HG03139 (cell line): ENCODE data around the gene TPP1.
A peak's percentile ranks its signal among the peaks of the same experiment; 100 is the strongest.

ENCODE experiments used
- ATAC-seq: cut with Tn5 transposase; IDR thresholded peaks from one replicate; pipeline ENCODE4 v1.9.1; 2021; ENCODE audit not compliant: unreplicated experiment

TPP1 gene

GRCh38 chr11:6629573-6629891 is 10.3 kb upstream of the TPP1 start:
- no peak for ATAC-seq

GRCh38 chr11:6628526-6628925 is 9.3 kb upstream of the TPP1 start:
- ATAC-seq, result no peak

- ATAC-seq, result peak; percentile 61
Observed at GRCh38 chr11:6627762-6628241, 8.6 kb upstream of the TPP1 start.

GRCh38 chr11:6626971-6627761 is 7.9 kb upstream of the TPP1 start:
- no peak for ATAC-seq

- no peak for ATAC-seq
Observed at GRCh38 chr11:6625832-6626420, 6.7 kb upstream of the TPP1 start.

- ATAC-seq, result no peak
Observed at GRCh38 chr11:6625156-6625831, 6.1 kb upstream of the TPP1 start.

- no peak for ATAC-seq
Observed at GRCh38 chr11:6623391-6624363, 4.5 kb upstream of the TPP1 start.

- no peak for ATAC-seq
Observed at GRCh38 chr11:6622261-6623171, 3.3 kb upstream of the TPP1 start.

- no peak for ATAC-seq
Observed at GRCh38 chr11:6621711-6622211, 2.5 kb upstream of the TPP1 start.

GRCh38 chr11:6620636-6621035 is 1.4 kb upstream of the TPP1 start:
- ATAC-seq, result no peak

GRCh38 chr11:6618117-6619003 is 862 bp downstream of the TPP1 start:
- ATAC-seq, result no peak

- no peak for ATAC-seq
Observed at GRCh38 chr11:6617315-6617781, 1.9 kb downstream of the TPP1 start.

GRCh38 chr11:6616596-6617250 is 2.5 kb downstream of the TPP1 start:
- no peak for ATAC-seq

- no peak for ATAC-seq
Observed at GRCh38 chr11:6615882-6616585, 3.2 kb downstream of the TPP1 start.

- no peak for ATAC-seq
Observed at GRCh38 chr11:6615046-6615445, 4.2 kb downstream of the TPP1 start.

GRCh38 chr11:6614446-6614845 is 4.8 kb downstream of the TPP1 start:
- ATAC-seq, result no peak

- ATAC-seq, result no peak
Observed at GRCh38 chr11:6613496-6613895, 5.7 kb downstream of the TPP1 start.
